ENCODE results near the gene CLEC20A. TPM values are rescaled to one million over a fixed set of nuclear protein-coding genes. Genes with fewer than 3 reads are reported as not detected.
A peak's percentile ranks its signal among the peaks of the same experiment; 100 is the strongest.

Gene CLEC20A
- total and polyA plus RNA-seq, 2 experiments from 2014 or later: not detected

- Mint-ChIP-seq H3K27ac (no peak within 1 kb of the TSS), H3K27me3 (ENCODE audit: insufficient read depth, low read depth, poor library complexity) (peaks cover 4% of the 10 kb centered on the region), H3K4me1 (no peaks in the 10 kb centered on the region), H3K9me3 (no peaks in the 10 kb centered on the region), H3K36me3 (ENCODE audit: low read depth) (no peaks in the 10 kb centered on the region), H3K4me3 (no peak within 1 kb of the TSS)
- ATAC-seq (no peak), DNase-seq (ENCODE audit: low spot score) (no peak)
- Histone ChIP-seq H3K36me3 (ENCODE audit: insufficient read depth) (no peaks in the 10 kb centered on the region), H4K20me1 (replicated peaks; ENCODE audit: insufficient read depth) (no peaks in the 10 kb centered on the region), H3K27ac (ENCODE audit: low read depth) (no peak within 1 kb of the TSS), H3K4me3 (no peak within 1 kb of the TSS), H3K4me2 (no peak within 1 kb of the TSS), H3K79me2 (replicated peaks; ENCODE audit: insufficient read depth) (no peaks in the 10 kb centered on the region), H2AFZ (peak within 1 kb of the TSS; percentile 90), H3K27me3 (ENCODE audit: insufficient read depth) (no peaks in the 10 kb centered on the region), H3K4me1 (ENCODE audit: insufficient read depth) (no peaks in the 10 kb centered on the region), H3K9me2 (ENCODE audit: insufficient read depth) (no peaks in the 10 kb centered on the region), H3F3A (replicated peaks; ENCODE audit: low read depth) (no peaks in the 10 kb centered on the region)
- TF ChIP-seq REST (IDR thresholded peaks at IDR 0.05; ENCODE audit: unreplicated experiment) (no peak), ZNF331 (CRISPR knock-in tag; IDR thresholded peaks at IDR 0.05; ENCODE audit: low read depth) (no peak), ZNF462 (CRISPR knock-in tag; IDR thresholded peaks at IDR 0.05) (no peak), STAT1 (IDR thresholded peaks at IDR 0.05; ENCODE audit: unreplicated experiment) (no peak), EZH2phosphoT487 (IDR thresholded peaks at IDR 0.05; ENCODE audit: unreplicated experiment) (no peak), NANOG (IDR thresholded peaks at IDR 0.05; ENCODE audit: borderline replicate concordance) (no peak), JUNB (IDR thresholded peaks at IDR 0.05; ENCODE audit: unreplicated experiment) (no peak), ETS1 (IDR thresholded peaks at IDR 0.05) (no peak), CTCF (conservative IDR thresholded peaks at IDR 0.05; ENCODE audit: low read depth in 2 of 2) (no peak), EZH2 (IDR thresholded peaks at IDR 0.05; ENCODE audit: low read depth, unreplicated experiment) (no peak), ZNF114 (CRISPR knock-in tag; IDR thresholded peaks at IDR 0.05) (no peak), POLR2AphosphoS5 (IDR thresholded peaks at IDR 0.05; ENCODE audit: low read depth) (no peak), CREB1 (CRISPR knock-in tag; IDR thresholded peaks at IDR 0.05; ENCODE audit: low read depth) (no peak)
Observed at GRCh38 chr1:178512566-178513277, 16.0 kb upstream of the CLEC20A start, which contains the start of gene TEX35. Gene TEX35, plus strand, starts transcription at chr1:178513109. Its CDS starts 80 bp downstream, at chr1:178513189.

Data from GM23338 (cell line).